NCI-H1105 treated with DMSO at 0.1 percent for 48 hours (cell line): ENCODE data around the gene SUGCT.

Source experiments
- DNase-seq: peaks from one replicate; lab custom pipeline; 2025; lab: John Stamatoyannopoulos, UW

SUGCT gene

GRCh38 chr7:40474790-40475680, 340.2 kb downstream of the SUGCT start:
- no peak for DNase-seq

GRCh38 chr7:40475681-40475982, 340.8 kb downstream of the SUGCT start:
- DNase-seq, result no peak

- no peak for DNase-seq
Observed at GRCh38 chr7:40477094-40477493, 342.3 kb downstream of the SUGCT start.

GRCh38 chr7:40482845-40483244, 348.0 kb downstream of the SUGCT start:
- no peak for DNase-seq

- DNase-seq, result no peak
Observed at GRCh38 chr7:40483630-40484029, 348.8 kb downstream of the SUGCT start.

- no peak for DNase-seq
Observed at GRCh38 chr7:40489844-40490602, 355.2 kb downstream of the SUGCT start.

- DNase-seq, result no peak
Observed at GRCh38 chr7:40490603-40490924, 355.8 kb downstream of the SUGCT start.

GRCh38 chr7:40492946-40493345, 358.1 kb downstream of the SUGCT start:
- no peak for DNase-seq

- DNase-seq, result no peak
Observed at GRCh38 chr7:40493609-40494051, 358.8 kb downstream of the SUGCT start.

- no peak for DNase-seq
Observed at GRCh38 chr7:40498924-40499510, 364.2 kb downstream of the SUGCT start.

- no peak for DNase-seq
Observed at GRCh38 chr7:40499718-40500117, 364.9 kb downstream of the SUGCT start.

- DNase-seq, result no peak
Observed at GRCh38 chr7:40500219-40500618, 365.4 kb downstream of the SUGCT start.

- DNase-seq, result no peak
Observed at GRCh38 chr7:40502359-40502758, 367.6 kb downstream of the SUGCT start.

- no peak for DNase-seq
Observed at GRCh38 chr7:40506158-40506557, 371.4 kb downstream of the SUGCT start.

GRCh38 chr7:40507166-40507565, 372.4 kb downstream of the SUGCT start:
- DNase-seq, result no peak

- DNase-seq, result no peak
Observed at GRCh38 chr7:40509287-40509996, 374.6 kb downstream of the SUGCT start.

- no peak for DNase-seq
Observed at GRCh38 chr7:40516376-40516775, 381.6 kb downstream of the SUGCT start.

- no peak for DNase-seq
Observed at GRCh38 chr7:40519009-40519408, 384.2 kb downstream of the SUGCT start.

- no peak for DNase-seq
Observed at GRCh38 chr7:40520986-40521738, 386.4 kb downstream of the SUGCT start.

GRCh38 chr7:40525764-40526163, 391.0 kb downstream of the SUGCT start:
- no peak for DNase-seq

- no peak for DNase-seq
Observed at GRCh38 chr7:40526951-40527715, 392.3 kb downstream of the SUGCT start.
